ENCODE data around the gene SHC3.

Gene SHC3

DNA sequence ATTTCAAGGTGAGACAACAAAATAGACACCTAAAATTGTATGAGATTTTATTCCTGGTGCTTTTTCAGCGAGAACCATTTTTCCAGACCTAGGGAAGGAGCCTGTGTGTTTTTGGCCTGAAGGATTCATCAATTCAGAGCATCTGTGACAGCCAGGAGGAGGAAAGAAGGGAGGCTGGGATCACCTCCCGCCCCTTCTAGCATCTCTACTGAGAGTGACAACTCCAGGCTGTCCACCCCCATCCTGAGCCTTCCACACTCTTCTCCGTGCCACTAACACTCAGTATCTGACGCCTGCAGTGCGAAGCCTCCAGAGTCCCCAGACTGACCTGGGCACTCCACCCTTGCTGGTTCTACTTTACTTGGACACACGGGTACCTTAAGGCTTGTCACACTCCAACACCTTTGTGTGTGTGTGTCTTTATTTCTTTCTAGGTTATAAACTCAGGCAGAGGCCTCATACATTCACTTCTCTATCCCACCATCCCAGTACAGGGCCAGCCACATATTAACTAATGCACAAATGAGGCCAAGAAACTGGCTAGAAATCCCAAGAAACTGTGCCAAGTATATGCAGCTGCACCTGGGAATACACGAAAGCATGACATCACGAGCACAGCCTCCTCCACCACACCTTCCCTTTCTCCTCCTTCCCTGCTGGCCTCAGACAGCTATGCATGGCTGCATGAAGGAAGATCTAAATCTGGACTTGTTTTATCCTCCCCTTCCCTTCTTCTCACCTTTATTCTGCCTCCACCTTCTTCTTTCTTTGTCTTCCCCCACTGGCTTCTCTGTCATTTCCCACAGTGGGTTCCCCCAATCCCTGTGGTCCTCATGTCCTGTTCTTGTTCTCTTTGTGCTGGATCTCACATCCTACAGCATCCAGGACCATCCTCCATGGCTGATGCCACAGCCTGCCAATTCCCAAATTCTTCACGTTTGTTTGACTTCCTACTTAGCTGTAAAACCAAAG, 171.3 kb downstream of the SHC3 start:
- in situ Hi-C loops (cut with MboI; ENCODE audit: low pct_unique_long_range_greater_than_20kb, low sequenced_read_pairs, unreplicated experiment), result no loop called here
- no peak for DNase-seq (ENCODE audit: low spot score)
- TF ChIP-seq, protein P1, sequence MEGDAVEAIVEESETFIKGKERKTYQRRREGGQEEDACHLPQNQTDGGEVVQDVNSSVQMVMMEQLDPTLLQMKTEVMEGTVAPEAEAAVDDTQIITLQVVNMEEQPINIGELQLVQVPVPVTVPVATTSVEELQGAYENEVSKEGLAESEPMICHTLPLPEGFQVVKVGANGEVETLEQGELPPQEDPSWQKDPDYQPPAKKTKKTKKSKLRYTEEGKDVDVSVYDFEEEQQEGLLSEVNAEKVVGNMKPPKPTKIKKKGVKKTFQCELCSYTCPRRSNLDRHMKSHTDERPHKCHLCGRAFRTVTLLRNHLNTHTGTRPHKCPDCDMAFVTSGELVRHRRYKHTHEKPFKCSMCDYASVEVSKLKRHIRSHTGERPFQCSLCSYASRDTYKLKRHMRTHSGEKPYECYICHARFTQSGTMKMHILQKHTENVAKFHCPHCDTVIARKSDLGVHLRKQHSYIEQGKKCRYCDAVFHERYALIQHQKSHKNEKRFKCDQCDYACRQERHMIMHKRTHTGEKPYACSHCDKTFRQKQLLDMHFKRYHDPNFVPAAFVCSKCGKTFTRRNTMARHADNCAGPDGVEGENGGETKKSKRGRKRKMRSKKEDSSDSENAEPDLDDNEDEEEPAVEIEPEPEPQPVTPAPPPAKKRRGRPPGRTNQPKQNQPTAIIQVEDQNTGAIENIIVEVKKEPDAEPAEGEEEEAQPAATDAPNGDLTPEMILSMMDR (IDR thresholded peaks at IDR 0.05; ENCODE audit: extremely low read depth, insufficient read depth, missing control alignments), result no peak

DNA sequence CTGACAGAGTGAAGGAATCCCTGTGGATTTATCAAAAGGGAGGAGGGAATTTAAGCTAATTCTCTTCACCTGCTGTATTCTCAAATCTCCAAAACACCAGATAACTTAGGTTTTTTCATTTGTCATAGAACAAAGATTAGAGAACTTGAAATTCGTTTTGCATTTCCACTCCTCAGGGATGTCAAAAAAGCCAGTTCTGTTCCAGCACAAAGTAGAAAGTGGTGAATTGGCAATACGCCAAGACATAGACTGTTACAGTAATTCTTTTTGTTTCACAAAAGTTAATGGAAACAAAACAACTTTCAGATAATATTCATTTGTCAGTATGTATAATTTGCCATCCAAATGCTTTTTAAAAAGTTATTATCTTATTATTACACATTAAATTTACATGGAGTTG, 172.4 kb downstream of the SHC3 start:
- DNase-seq (ENCODE audit: low spot score), result no peak
- in situ Hi-C loops (cut with MboI; ENCODE audit: low pct_unique_long_range_greater_than_20kb, low sequenced_read_pairs, unreplicated experiment), result no loop called here
- TF ChIP-seq, protein P1 (IDR thresholded peaks at IDR 0.05; ENCODE audit: extremely low read depth, insufficient read depth, missing control alignments), result no peak

DNA sequence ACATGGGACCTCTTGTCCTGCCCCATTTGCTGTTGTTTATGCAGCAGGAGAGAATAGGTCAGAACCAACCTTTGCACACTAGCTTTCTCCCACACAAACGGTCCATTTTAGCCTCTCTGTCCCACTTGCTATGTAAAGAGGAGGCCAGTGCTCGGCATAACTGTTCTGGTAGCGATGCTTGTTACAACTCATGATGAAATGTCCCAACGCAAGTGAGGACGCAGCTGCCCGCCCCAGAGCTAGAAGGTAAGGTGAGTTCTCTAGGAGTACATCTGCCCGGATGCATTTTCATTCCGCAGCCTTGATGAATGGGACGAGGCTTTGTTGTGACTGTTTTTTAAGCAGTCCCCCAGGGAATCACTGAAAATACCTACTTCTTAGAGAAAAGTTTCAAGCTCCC, 173.3 kb downstream of the SHC3 start:
- in situ Hi-C loops (cut with MboI; ENCODE audit: low pct_unique_long_range_greater_than_20kb, low sequenced_read_pairs, unreplicated experiment), result no loop called here
- no peak for DNase-seq (ENCODE audit: low spot score)
- TF ChIP-seq, protein P1 (IDR thresholded peaks at IDR 0.05; ENCODE audit: extremely low read depth, insufficient read depth, missing control alignments), result no peak

DNA sequence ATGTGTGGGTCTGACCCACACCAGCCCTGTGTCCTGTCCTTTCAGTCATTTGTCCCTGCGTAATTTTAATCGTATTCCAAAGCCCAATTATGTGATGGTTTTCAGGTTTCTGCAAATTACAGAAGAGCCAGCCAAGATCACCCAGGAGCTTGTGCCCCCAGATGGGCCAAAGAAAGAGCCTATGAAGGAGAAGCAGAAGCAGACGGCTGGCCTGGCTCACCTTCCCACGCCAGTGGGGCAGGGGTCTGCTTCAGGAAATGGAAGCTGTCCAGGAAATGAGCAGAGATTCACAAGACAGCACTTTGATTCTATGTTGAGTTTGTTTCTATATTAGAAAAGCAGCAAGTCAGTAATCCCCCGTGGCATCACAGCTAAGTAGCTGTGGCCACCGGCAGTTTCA, 175.6 kb downstream of the SHC3 start:
- no peak for DNase-seq (ENCODE audit: low spot score)
- TF ChIP-seq, protein P1 (IDR thresholded peaks at IDR 0.05; ENCODE audit: extremely low read depth, insufficient read depth, missing control alignments), result no peak
- in situ Hi-C loops (cut with MboI; ENCODE audit: low pct_unique_long_range_greater_than_20kb, low sequenced_read_pairs, unreplicated experiment), result no loop called here

DNA sequence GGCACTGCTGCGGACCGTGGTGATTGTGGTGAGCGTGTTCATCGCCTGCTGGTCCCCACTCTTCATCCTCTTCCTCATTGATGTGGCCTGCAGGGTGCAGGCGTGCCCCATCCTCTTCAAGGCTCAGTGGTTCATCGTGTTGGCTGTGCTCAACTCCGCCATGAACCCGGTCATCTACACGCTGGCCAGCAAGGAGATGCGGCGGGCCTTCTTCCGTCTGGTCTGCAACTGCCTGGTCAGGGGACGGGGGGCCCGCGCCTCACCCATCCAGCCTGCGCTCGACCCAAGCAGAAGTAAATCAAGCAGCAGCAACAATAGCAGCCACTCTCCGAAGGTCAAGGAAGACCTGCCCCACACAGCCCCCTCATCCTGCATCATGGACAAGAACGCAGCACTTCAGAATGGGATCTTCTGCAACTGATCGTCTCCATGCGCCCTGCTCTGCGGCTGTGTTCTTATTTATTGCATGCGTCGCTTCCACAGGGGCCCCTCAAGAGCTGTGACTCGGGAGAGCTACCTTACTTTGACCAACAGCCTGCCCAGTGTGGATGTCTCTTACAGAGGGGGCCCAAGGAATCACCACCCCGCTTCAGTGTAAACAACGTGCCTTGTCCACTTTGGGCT, 176.6 kb downstream of the SHC3 start:
- in situ Hi-C loops (cut with MboI; ENCODE audit: low pct_unique_long_range_greater_than_20kb, low sequenced_read_pairs, unreplicated experiment), result no loop called here
- TF ChIP-seq, protein P1 (IDR thresholded peaks at IDR 0.05; ENCODE audit: extremely low read depth, insufficient read depth, missing control alignments), result no peak
- no peak for DNase-seq (ENCODE audit: low spot score)

DNA sequence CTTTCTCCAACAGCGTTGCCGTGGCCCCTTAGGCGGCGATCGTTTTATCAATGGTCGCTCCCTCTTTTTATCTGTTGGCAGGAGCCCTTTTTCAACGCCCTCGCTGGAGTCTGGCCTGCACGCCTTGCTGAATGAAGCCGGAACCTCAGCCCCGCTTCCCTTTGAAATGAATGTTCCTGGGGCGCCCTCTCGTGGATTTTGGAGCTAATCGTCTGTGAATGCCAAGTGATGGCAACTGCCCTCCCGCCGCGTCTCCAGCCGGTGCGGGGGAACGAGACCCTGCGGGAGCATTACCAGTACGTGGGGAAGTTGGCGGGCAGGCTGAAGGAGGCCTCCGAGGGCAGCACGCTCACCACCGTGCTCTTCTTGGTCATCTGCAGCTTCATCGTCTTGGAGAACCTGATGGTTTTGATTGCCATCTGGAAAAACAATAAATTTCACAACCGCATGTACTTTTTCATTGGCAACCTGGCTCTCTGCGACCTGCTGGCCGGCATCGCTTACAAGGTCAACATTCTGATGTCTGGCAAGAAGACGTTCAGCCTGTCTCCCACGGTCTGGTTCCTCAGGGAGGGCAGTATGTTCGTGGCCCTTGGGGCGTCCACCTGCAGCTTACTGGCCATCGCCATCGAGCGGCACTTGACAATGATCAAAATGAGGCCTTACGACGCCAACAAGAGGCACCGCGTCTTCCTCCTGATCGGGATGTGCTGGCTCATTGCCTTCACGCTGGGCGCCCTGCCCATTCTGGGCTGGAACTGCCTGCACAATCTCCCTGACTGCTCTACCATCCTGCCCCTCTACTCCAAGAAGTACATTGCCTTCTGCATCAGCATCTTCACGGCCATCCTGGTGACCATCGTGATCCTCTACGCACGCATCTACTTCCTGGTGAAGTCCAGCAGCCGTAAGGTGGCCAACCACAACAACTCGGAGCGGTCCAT, 177.4 kb downstream of the SHC3 start:
- TF ChIP-seq, protein P1 (IDR thresholded peaks at IDR 0.05; ENCODE audit: extremely low read depth, insufficient read depth, missing control alignments), result peak; percentile 78
- in situ Hi-C loops (cut with MboI; ENCODE audit: low pct_unique_long_range_greater_than_20kb, low sequenced_read_pairs, unreplicated experiment), result no loop called here
- DNase-seq (ENCODE audit: low spot score), result peak; percentile 78

All from GM13977 (cell line).